HG02884 (cell line): Measurements from ENCODE around the gene TMC8.
"Not testable (repeated sequence)": the region's sequence is repeated elsewhere in the genome, so short reads cannot be mapped to it uniquely, and the experiment has no call there.

Experiments used
- ATAC-seq: cut with Tn5 transposase; IDR thresholded peaks from one replicate; pipeline ENCODE4 v1.9.1; 2021; ENCODE audit warnings: mild to moderate bottlenecking, moderate library complexity; ENCODE audit not compliant: unreplicated experiment

TMC8 gene

DNA sequence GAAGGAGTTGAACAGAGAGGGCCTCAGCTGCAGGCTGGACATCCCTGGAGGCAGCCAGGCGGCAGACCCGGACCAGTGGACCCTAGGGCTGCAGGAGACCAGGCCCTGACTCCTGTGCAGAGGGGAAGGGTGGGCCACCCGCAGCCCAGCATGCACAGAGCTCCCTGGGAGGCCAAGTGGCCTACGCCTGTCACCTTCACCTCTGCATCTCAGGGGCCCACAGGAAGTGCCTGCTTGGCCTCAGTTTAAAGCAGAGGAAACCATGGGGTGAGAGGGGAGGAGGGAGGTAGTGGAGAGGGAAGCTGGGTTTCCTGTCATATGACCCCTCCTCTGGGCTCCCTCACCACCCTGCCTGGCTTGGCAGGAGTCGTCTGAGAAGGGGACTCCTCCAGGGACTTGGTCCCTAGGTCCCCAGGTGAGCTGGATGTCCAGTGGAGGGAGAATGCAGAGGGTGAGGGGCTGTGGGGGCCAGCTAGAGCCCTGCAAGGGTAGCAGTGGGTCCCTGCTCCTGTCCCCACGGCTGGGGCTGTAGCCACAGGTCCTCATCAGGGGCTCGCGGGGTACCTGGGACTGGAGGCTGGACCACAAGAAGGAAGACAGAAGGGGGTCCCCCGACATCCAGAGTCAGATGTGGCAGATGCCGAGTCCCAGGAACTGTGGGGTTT, at the start of gene TMC8:
TMC8 (plus strand) TSS at position 335 of the 665 bp plus-strand sequence. CDS start 818 bp downstream, outside the sequence.
- no peak for ATAC-seq

GRCh38 chr17:78081551-78081950, 49.0 kb upstream of the TMC8 start:
- ATAC-seq, result no peak

GRCh38 chr17:78082355-78082872, 48.2 kb upstream of the TMC8 start:
- ATAC-seq, result not testable (repeated sequence)

GRCh38 chr17:78082988-78083387, 47.6 kb upstream of the TMC8 start:
- no peak for ATAC-seq

GRCh38 chr17:78086740-78087139, 43.8 kb upstream of the TMC8 start:
- ATAC-seq, result no peak

GRCh38 chr17:78088529-78088928, 42.0 kb upstream of the TMC8 start:
- no peak for ATAC-seq

GRCh38 chr17:78089576-78090281, 40.8 kb upstream of the TMC8 start:
- ATAC-seq, result no peak

GRCh38 chr17:78092794-78093324, 37.7 kb upstream of the TMC8 start:
- no peak for ATAC-seq

- no peak for ATAC-seq
These were observed 35.5 kb upstream of the TMC8 start for GRCh38 chr17:78095035-78095434.

GRCh38 chr17:78096093-78096492, 34.5 kb upstream of the TMC8 start:
- ATAC-seq, result no peak

DNA sequence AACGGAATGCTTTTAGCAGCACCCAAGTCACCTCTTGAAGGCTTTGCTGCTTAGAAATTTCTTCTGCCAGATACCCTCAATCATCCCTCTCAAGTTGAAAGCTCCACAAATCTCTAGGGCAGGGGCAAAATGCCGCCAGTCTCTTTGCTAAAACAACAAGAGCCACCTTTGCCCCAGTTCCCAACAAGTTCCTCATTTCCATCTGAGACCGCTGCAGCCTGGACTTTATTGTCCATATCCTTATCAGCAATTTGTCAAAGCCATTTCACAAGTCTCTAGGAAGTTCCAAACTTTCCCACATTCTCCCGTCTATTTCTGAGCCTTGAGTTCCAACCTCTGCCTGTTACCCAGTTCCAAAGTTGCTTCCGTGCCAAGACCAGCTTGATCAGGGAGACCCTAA, 29.5 kb upstream of the TMC8 start:
- ATAC-seq, result no peak

GRCh38 chr17:78101542-78101941, 29.0 kb upstream of the TMC8 start:
- ATAC-seq, result no peak

GRCh38 chr17:78103311-78103710, 27.3 kb upstream of the TMC8 start:
- ATAC-seq, result no peak

DNA sequence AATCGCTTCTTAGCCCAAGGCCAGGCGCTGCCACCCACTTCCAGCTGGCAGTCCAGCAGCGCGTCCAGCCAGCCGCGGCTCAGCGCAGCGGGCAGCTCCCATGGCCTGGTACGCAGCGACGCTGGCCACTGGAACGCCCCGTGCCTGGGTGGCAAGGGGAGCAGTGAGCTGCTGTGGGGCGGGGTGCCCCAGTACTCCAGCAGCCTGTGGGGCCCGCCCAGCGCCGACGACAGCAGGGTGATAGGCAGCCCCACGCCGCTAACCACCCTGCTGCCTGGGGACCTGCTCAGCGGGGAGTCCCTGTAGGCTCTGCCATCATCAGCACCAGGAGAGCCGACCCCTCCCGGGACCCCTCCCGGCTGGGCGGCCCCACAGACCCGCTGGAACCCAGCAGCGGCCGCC, 26.0 kb upstream of the TMC8 start:
- no peak for ATAC-seq

GRCh38 chr17:78105101-78105500, 25.5 kb upstream of the TMC8 start:
- ATAC-seq, result no peak

DNA sequence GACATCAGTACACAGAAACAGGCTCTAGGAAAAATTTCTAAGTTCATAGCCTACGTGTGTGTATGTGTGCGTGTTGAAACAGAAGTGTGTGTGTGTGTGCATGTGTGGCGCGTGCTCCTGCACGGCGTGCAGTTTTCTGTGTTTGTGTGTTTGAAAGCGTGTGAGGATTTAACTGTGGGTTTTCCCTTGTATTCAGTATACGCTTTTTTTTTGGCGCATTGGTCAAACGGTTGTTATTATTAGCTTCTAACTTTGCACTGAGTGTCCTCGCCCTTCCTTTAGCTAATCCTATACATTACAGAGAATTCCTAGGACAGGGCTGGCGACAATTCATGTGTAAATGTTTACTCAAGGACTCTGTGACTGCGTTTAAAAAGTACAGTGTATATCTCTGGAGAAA, 25.0 kb upstream of the TMC8 start:
- ATAC-seq, result no peak

DNA sequence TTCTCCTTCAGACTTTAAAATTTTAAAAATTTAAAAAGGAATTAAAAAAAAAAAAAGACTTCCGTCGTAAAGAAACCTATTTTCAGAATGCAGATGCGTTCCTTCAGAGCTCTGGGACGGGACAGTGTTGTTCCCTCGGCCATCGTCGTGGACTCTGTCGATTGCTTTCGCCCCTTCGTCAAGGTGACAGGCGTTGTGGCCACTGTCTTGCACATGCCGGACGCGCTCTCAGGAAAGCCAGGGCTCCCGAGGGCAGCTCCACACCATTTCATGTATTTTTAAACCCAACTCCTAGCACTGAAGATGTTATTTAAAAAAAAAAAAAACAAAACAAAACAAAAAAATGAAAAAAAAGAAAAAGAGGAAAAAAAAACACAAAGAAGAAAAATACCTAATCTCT, 24.4 kb upstream of the TMC8 start:
- ATAC-seq, result no peak

GRCh38 chr17:78107457-78107856, 23.1 kb upstream of the TMC8 start:
- no peak for ATAC-seq

GRCh38 chr17:78107976-78108725, 22.4 kb upstream of the TMC8 start:
- no peak for ATAC-seq

- no peak for ATAC-seq
These were observed 21.7 kb upstream of the TMC8 start for GRCh38 chr17:78108726-78109488.

GRCh38 chr17:78109489-78109761, 21.1 kb upstream of the TMC8 start:
- ATAC-seq, result no peak
